Natural killer cell (primary cell): ENCODE data around the gene ATP5PD. TPM values are rescaled to one million over a fixed set of nuclear protein-coding genes. Genes with fewer than 3 reads are reported as not detected.
"Not testable (repeated sequence)": the region's sequence is repeated elsewhere in the genome, so short reads cannot be mapped to it uniquely, and the experiment has no call there.

Experiments used
- ATAC-seq, 3 donors: fragments of 150-1000 bp in 2 of 3; fragments of 200-7000 bp in 1 of 3; cut with Tn5 transposase; 1 replicate in 1 of 3; 2 replicates in 2 of 3; pipeline ENCODE4 v1.10.0; 2021; ENCODE audit warnings: mild to moderate bottlenecking in 2 of 3, moderate library complexity in 2 of 3
- DNase-seq, 2 donors: peaks; one replicate each; pipeline versions ENCODE4 v3.0.0 to v3.0.0-alpha.2; 2013 to 2021; ENCODE audit warnings: mixed read lengths in 1 of 2
- H3K27ac ChIP-seq: one replicate; pipeline ENCODE4 v1.5.1; 2013; ENCODE audit warnings: mild to moderate bottlenecking, low read length
- H3K27me3 ChIP-seq: one replicate; pipeline ENCODE4 v1.6.1; 2013; ENCODE audit warnings: low read length; ENCODE audit not compliant: control insufficient read depth, insufficient read depth
- H3K36me3 ChIP-seq: one replicate; pipeline ENCODE4 v1.6.1; 2013; ENCODE audit warnings: low read length; ENCODE audit not compliant: control insufficient read depth, insufficient read depth
- H3K4me1 ChIP-seq: one replicate; pipeline ENCODE4 v1.6.1; 2013; ENCODE audit warnings: low read length; ENCODE audit not compliant: control insufficient read depth, insufficient read depth
- H3K4me3 ChIP-seq: one replicate; pipeline ENCODE4 v1.5.1; 2013; ENCODE audit warnings: low read length
- H3K9me3 ChIP-seq: one replicate; pipeline ENCODE4 v1.6.1; 2013; ENCODE audit warnings: low read length; ENCODE audit not compliant: control insufficient read depth, insufficient read depth
- H3K27ac Mint-ChIP-seq, 2 donors: one replicate each; pipeline ENCODE4 v1.8.0; 2022; ENCODE audit warnings: mild to moderate bottlenecking in 2 of 2, mixed read lengths in 2 of 2, moderate library complexity in 1 of 2
- H3K27me3 Mint-ChIP-seq, 2 donors: one replicate each; pipeline ENCODE4 v1.8.0; 2022; ENCODE audit warnings: low read depth in 2 of 2, mixed read lengths in 2 of 2
- H3K36me3 Mint-ChIP-seq: one replicate; pipeline ENCODE4 v1.8.0; 2022; ENCODE audit warnings: mixed read lengths
- H3K4me1 Mint-ChIP-seq, 2 donors: one replicate each; pipeline ENCODE4 v1.8.0; 2022; ENCODE audit warnings: mixed read lengths in 2 of 2
- H3K4me3 Mint-ChIP-seq: one replicate; pipeline ENCODE4 v1.8.0; 2022; ENCODE audit warnings: mild to moderate bottlenecking, moderate library complexity, mixed read lengths
- H3K9me3 Mint-ChIP-seq, 2 donors: one replicate each; pipeline ENCODE4 v1.8.0; 2022; ENCODE audit warnings: mixed read lengths in 2 of 2
- WGBS: methylation state at CpG from one replicate; pipeline ENCODE4 v1.1.7; 2013; ENCODE audit warnings: missing lambda C conversion rate; ENCODE audit not compliant: insufficient coverage; 5-methylcytosine and 5-hydroxymethylcytosine counted together
- intact Hi-C: fragments of 100-400 bp; cut with micrococcal nuclease; formaldehyde crosslinking; loops from one replicate; pipeline ENCODE4 v1.14.2; 2022
- total RNA-seq, 4 donors: library from RNA; stranded (reverse); fragments of 120-200 nt in 1 of 4; gene quantifications; one replicate each; pipeline versions ENCODE4 v1.2.3 to v1.2.4, GENCODE V29; 2013 to 2022
- TF ChIP-seq, protein P1 (sequence below): fragments of 200-600 bp; IDR thresholded peaks from one replicate; pipeline ENCODE4 v1.8.0; 2022; ENCODE audit warnings: antibody characterized with exemption

ATP5PD gene
- total RNA-seq, 3 donors from 2014 or later (not counting 1 experiment from before 2014, with no cell fraction given) = 74.7 to 96.3 (median 75.2) TPM

DNA sequence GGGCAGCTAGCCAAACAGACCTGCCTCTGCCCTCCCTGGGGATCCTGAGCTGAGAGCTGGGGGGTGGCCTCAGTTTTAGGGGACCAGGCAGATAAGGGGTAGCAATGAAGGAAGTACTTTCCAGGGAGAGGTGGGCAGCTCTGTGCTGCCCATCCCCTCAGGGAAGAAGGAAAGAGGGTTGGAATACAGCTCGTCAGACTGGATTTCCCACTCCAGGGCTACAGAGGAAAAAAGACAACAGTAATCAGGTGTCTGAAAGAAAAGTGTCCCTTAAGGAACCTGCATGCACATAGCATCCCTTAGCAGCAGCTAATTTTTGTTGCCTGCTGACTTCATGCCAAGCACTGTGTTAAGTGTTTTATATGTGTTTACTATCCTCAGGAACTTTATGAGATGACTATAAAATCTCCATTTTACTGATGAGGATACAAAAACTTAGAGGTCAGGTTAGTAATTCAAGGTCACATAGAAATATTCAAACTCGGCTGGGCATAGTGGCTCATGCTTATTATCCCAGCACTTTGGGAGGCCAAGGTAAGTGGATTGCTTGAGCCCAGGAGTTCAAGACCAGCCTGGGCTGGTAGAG, 37.5 kb downstream of the ATP5PD start:
- TF ChIP-seq, protein P1, sequence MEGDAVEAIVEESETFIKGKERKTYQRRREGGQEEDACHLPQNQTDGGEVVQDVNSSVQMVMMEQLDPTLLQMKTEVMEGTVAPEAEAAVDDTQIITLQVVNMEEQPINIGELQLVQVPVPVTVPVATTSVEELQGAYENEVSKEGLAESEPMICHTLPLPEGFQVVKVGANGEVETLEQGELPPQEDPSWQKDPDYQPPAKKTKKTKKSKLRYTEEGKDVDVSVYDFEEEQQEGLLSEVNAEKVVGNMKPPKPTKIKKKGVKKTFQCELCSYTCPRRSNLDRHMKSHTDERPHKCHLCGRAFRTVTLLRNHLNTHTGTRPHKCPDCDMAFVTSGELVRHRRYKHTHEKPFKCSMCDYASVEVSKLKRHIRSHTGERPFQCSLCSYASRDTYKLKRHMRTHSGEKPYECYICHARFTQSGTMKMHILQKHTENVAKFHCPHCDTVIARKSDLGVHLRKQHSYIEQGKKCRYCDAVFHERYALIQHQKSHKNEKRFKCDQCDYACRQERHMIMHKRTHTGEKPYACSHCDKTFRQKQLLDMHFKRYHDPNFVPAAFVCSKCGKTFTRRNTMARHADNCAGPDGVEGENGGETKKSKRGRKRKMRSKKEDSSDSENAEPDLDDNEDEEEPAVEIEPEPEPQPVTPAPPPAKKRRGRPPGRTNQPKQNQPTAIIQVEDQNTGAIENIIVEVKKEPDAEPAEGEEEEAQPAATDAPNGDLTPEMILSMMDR = no peak
- no peak overlapping the region for H3K27ac Mint-ChIP-seq
- H3K4me1 Mint-ChIP-seq = peaks cover 17% of the 10 kb centered on the region in 2 donors
- H3K9me3 Mint-ChIP-seq = no peaks in the 10 kb centered on the region
- H3K27me3 Mint-ChIP-seq = no peaks in the 10 kb centered on the region
- Histone ChIP-seq H3K9me3 (no peaks in the 10 kb centered on the region), H3K27ac (no peak overlapping the region), H3K4me3 (no peak overlapping the region), H3K27me3 (no peaks in the 10 kb centered on the region), H3K36me3 (no peaks in the 10 kb centered on the region), H3K4me1 (peaks cover 16% of the 10 kb centered on the region)
- 75% methylated on average over 2 of the region's 2 CpGs for WGBS
- DNase-seq (no peak), ATAC-seq (no peak)
- no peaks in the 10 kb centered on the region for H3K36me3 Mint-ChIP-seq
- H3K4me3 Mint-ChIP-seq = no peak overlapping the region
- intact Hi-C loops = no loop called here

GRCh38 chr17:75008373-75008772, 38.4 kb downstream of the ATP5PD start:
- Mint-ChIP-seq H3K4me3 (no peak overlapping the region), H3K36me3 (no peaks in the 10 kb centered on the region), H3K4me1 (peaks cover 9 to 10% of the 10 kb centered on the region in 2 donors), H3K27me3 (no peaks in the 10 kb centered on the region), H3K27ac (no peak overlapping the region), H3K9me3 (no peaks in the 10 kb centered on the region)
- ATAC-seq (no peak), DNase-seq (no peak)
- TF ChIP-seq, protein P1 = no peak
- H3K36me3 ChIP-seq = no peaks in the 10 kb centered on the region
- 61% methylated on average over 6 of the region's 6 CpGs for WGBS
- H3K27ac ChIP-seq = no peak overlapping the region
- no peaks in the 10 kb centered on the region for H3K9me3 ChIP-seq
- H3K27me3 ChIP-seq = no peaks in the 10 kb centered on the region
- H3K4me1 ChIP-seq = peaks cover 12% of the 10 kb centered on the region
- intact Hi-C loops = no loop called here
- no peak overlapping the region for H3K4me3 ChIP-seq

DNA sequence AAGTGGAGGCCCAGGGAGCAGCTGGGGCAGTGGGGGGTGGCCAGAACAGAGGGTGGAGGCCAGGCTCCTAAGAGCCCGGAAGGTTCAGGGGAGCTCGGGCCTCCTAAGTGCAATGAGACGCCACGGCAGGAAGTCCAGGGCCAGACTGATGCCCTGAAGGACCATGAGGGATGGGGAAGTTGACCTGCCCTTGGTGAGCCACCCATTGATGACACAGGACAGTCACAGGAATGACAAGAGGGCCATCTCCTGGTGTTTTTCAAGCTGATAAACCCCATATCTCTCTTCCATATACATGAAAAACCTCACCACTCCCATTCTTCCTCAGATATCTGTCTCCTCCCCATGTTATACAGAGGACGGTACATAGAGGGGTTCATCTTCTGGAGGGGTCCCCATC, 40.1 kb downstream of the ATP5PD start:
- H3K27ac ChIP-seq = no peak overlapping the region
- no peak for ATAC-seq
- Mint-ChIP-seq H3K9me3 (no peaks in the 10 kb centered on the region), H3K36me3 (no peaks in the 10 kb centered on the region), H3K27me3 (no peaks in the 10 kb centered on the region), H3K27ac (no peak overlapping the region), H3K4me3 (no peak overlapping the region), H3K4me1 (no peaks in the 10 kb centered on the region)
- no peaks in the 10 kb centered on the region for H3K27me3 ChIP-seq
- H3K4me3 ChIP-seq = no peak overlapping the region
- no peaks in the 10 kb centered on the region for H3K9me3 ChIP-seq
- peak in 1 of 2 donors; percentile 37 for DNase-seq
- H3K4me1 ChIP-seq = no peaks in the 10 kb centered on the region
- H3K36me3 ChIP-seq = no peaks in the 10 kb centered on the region
- WGBS = 93% methylated on average over 5 of the region's 5 CpGs
- intact Hi-C loops = no loop called here
- TF ChIP-seq, protein P1 = no peak

GRCh38 chr17:75006084-75006483, 40.7 kb downstream of the ATP5PD start:
- H3K4me3 Mint-ChIP-seq, H3K27ac Mint-ChIP-seq, ATAC-seq, H3K9me3 Mint-ChIP-seq, H3K4me1 ChIP-seq, H3K4me3 ChIP-seq, H3K36me3 ChIP-seq, DNase-seq, H3K27ac ChIP-seq, H3K27me3 Mint-ChIP-seq, H3K9me3 ChIP-seq, H3K27me3 ChIP-seq, H3K4me1 Mint-ChIP-seq, intact Hi-C loops, H3K36me3 Mint-ChIP-seq: not testable (repeated sequence)
- WGBS = 91% methylated on average over 5 of the region's 6 CpGs
